Small intestine (tissue), 7 donors: ENCODE measurements around the gene IFNK. TPM values are rescaled to one million over a fixed set of nuclear protein-coding genes. Genes with fewer than 3 reads are reported as not detected.

Experiments
- DNase-seq, 2 donors: peaks; one replicate each; pipeline versions ENCODE4 v3.0.0 to v3.0.0-alpha.2; 2013
- FAIRE-seq: peaks from 2 replicates; lab custom pipeline; 2012; peaks lifted over from hg19 to GRCh38; lab: Jason Lieb, UNC
- H3K27ac ChIP-seq, 3 donors: one replicate each; pipeline ENCODE4 v1.5.1; 2013; ENCODE audit warnings: low read length in 2 of 3, mild to moderate bottlenecking in 2 of 3, control low read depth in 1 of 3, inconsistent platforms in 1 of 3, low read depth in 1 of 3, moderate library complexity in 1 of 3
- H3K27me3 ChIP-seq, 3 donors: one replicate each; pipeline ENCODE4 v1.6.1; 2013; ENCODE audit warnings: low read length in 3 of 3, inconsistent platforms in 1 of 3; ENCODE audit not compliant: control insufficient read depth in 3 of 3, insufficient read depth in 3 of 3
- H3K36me3 ChIP-seq, 3 donors: one replicate each; pipeline ENCODE4 v1.6.1; 2013; ENCODE audit warnings: low read length in 3 of 3, inconsistent platforms in 1 of 3, low read depth in 1 of 3, mild to moderate bottlenecking in 1 of 3, moderate library complexity in 1 of 3; ENCODE audit not compliant: control insufficient read depth in 3 of 3, insufficient read depth in 2 of 3
- H3K4me1 ChIP-seq, 3 donors: one replicate each; pipeline ENCODE4 v1.6.1; 2013; ENCODE audit warnings: low read length in 2 of 3, inconsistent platforms in 1 of 3, low read depth in 1 of 3, mild to moderate bottlenecking in 1 of 3, moderate library complexity in 1 of 3; ENCODE audit not compliant: control insufficient read depth in 3 of 3, insufficient read depth in 2 of 3
- H3K4me3 ChIP-seq, 3 donors: one replicate each; pipeline ENCODE4 v1.5.1; 2013; ENCODE audit warnings: low read length in 3 of 3, control low read depth in 1 of 3, inconsistent platforms in 1 of 3, low read depth in 1 of 3, mild to moderate bottlenecking in 1 of 3, moderate library complexity in 1 of 3
- H3K9me3 ChIP-seq, 2 donors: one replicate each; pipeline ENCODE4 v1.6.1; 2013; ENCODE audit warnings: low read depth in 1 of 2, low read length in 1 of 2; ENCODE audit not compliant: control insufficient read depth in 2 of 2, insufficient read depth in 1 of 2
- WGBS, 3 donors: extraction: QIAGEN DNeasy Blood & Tissue Kit; methylation state at CpG; one replicate each; pipeline ENCODE4 v1.1.7; 2013; 5-methylcytosine and 5-hydroxymethylcytosine counted together
- polyA plus RNA-seq, 4 donors: library from polyadenylated mRNA; stranded (reverse) in 3 of 4; unstranded in 1 of 4; fragments of 200-250 nt in 3 of 4; fragments of 120-200 nt in 1 of 4; gene quantifications; one replicate each; pipeline versions ENCODE4 v1.2.1 to v1.2.3, GENCODE V29; 2013
- donor health status: healthy with polysubstance abuse.
- donor health status: control.
- donor health status: control.
- donor health status: Bipolar disorder and iron deficiency.
- donor health status: healthy.

The IFNK gene
- polyA plus RNA-seq, 4 donors, result 0.07 TPM; not detected in 3

DNA sequence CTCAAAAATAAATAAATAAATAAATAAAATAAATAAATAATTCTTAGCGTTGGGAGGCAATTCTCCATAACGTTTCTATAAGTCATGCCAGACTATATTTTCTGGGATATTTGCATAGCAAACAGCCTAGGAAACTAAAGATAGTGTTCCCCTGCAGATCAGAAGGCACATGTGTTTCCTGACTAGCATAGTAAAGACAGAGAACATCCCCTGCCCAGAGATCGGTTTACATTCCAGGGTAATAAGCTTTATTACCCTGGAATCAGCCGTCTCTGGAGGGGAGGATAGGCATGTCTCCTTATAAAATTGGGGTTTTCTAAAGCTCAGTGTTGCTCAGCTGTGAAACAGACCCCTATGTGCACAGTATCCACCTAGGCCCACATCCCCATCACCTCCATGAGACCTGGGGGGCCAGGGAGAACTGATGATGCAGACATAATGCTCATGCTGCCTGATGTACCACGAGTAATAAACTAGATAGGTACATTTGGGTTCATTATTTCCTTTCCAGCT is 36.9 kb upstream of the IFNK start:
- no peak for FAIRE-seq

DNA sequence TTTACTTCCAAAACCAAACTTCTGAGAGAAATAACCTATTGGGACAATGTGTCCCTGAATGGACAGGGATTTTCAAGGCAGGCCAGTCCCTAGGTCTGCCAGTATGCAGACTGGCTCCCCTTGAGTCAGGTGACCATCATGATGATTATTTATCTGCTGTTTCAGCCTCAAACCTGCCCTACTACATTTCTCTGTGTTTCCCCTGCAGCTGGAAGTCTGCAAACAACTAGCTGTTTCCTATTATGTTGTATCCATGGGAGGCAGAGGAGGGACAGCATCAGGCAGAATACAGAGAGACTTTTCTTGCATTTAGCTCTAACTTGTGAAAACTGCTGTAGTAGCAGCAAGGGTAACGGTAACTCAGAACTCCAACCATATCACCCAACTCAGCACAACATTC is 36.2 kb upstream of the IFNK start:
- Histone ChIP-seq H3K4me1 (peaks cover 0 to 20% (median 0%) of the 10 kb centered on the region in 3 donors), H3K27ac (no peak overlapping the region), H3K4me3 (no peak overlapping the region), H3K9me3 (no peaks in the 10 kb centered on the region), H3K36me3 (peaks cover 0 to 8% (median 0%) of the 10 kb centered on the region in 3 donors), H3K27me3 (no peaks in the 10 kb centered on the region)
- 98 to 100% (median 100%) methylated on average over 1 of the region's 1 CpG for WGBS, 3 donors
- DNase-seq (peak in 1 of 2 donors; percentile 30), FAIRE-seq (no peak)

More for the DNA sequence above, 36.9 kb upstream of the IFNK start:
- H3K4me3 ChIP-seq, result no peak overlapping the region
- peak in 1 of 2 donors; percentile 51 for DNase-seq
- WGBS, 3 donors, result 21 to 71% (median 31%) methylated on average over 5 of the region's 5 CpGs
- H3K27me3 ChIP-seq, result no peaks in the 10 kb centered on the region
- no peak overlapping the region for H3K27ac ChIP-seq
- peaks cover 0 to 8% (median 0%) of the 10 kb centered on the region in 3 donors for H3K36me3 ChIP-seq
- H3K9me3 ChIP-seq, result no peaks in the 10 kb centered on the region
- H3K4me1 ChIP-seq, result peaks cover 0 to 20% (median 0%) of the 10 kb centered on the region in 3 donors

DNA sequence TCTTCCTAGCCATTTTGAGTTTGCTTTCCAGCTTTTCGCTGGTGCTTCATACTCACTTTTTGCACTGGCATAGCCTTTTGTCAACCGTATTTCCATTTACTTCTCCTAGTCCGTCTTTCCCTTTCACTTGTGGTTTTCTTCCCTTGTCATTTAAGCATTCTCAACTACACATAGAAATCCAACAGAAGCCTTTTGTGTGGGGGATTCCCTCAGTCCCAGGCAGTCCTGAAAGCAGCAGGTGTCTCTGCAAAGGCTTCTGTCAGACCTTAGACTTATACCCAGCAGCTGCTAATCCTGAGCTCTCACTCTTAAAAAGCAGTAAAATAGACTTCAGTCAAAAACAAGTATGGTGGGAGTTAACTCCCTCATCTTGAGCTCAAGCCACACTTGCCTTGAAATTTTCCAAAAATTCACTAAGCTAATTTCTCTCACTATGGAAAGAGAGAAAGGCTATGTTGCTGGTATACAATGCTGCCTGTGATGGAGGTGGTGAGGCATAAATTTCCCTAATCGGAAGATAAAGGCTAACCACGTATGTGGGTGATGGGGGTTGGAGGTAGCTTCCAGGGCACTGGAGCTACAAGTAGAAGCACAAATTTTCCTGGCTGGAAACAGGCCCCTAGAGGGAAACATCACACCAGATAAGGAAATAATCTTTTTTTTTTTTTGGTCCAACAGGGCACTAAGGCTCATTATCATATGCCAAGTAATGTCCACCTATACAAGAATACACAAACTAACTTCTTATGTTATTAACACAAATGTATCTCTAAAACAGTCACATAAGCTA is 34.8 kb upstream of the IFNK start:
- no peak for FAIRE-seq
- H3K9me3 ChIP-seq, result peaks cover 0 to 2% of the 10 kb centered on the region in 2 donors
- no peak overlapping the region for H3K27ac ChIP-seq
- H3K36me3 ChIP-seq, result peaks cover 0 to 4% (median 0%) of the 10 kb centered on the region in 3 donors
- no peak for DNase-seq
- 85 to 92% (median 87%) methylated on average over 5 of the region's 5 CpGs for WGBS, 3 donors
- H3K27me3 ChIP-seq, result no peaks in the 10 kb centered on the region
- no peak overlapping the region for H3K4me3 ChIP-seq
- H3K4me1 ChIP-seq, result peaks cover 0 to 20% (median 0%) of the 10 kb centered on the region in 3 donors

DNA sequence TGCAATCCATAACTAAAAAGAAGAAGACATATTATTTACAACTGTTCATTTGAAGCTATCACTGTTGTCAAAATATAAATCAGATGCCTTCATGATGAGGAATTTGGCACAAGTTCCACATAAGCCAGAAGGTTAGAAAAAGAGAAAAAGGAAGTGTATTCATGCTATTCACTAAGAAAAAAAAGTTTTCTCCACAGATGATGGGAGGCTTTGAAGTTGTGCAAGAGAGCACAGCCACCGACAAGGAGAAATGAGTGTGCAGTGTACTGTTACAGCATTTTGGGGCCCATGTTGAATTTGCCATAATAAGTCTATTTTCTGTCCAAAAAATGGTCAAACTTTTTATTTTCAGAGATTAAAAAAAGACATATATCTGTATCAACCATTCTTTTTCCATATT is 32.9 kb upstream of the IFNK start:
- H3K27me3 ChIP-seq, result no peaks in the 10 kb centered on the region
- no peak overlapping the region for H3K27ac ChIP-seq
- peaks cover 0 to 9% (median 0%) of the 10 kb centered on the region in 3 donors for H3K36me3 ChIP-seq
- H3K4me3 ChIP-seq, result no peak overlapping the region
- DNase-seq (no peak), FAIRE-seq (no peak)
- H3K4me1 ChIP-seq, result peaks cover 0 to 20% (median 0%) of the 10 kb centered on the region in 3 donors
- WGBS, 3 donors, result 44 to 81% (median 79%) methylated on average over 1 of the region's 1 CpG
- peaks cover 0 to 9% of the 10 kb centered on the region in 2 donors for H3K9me3 ChIP-seq

DNA sequence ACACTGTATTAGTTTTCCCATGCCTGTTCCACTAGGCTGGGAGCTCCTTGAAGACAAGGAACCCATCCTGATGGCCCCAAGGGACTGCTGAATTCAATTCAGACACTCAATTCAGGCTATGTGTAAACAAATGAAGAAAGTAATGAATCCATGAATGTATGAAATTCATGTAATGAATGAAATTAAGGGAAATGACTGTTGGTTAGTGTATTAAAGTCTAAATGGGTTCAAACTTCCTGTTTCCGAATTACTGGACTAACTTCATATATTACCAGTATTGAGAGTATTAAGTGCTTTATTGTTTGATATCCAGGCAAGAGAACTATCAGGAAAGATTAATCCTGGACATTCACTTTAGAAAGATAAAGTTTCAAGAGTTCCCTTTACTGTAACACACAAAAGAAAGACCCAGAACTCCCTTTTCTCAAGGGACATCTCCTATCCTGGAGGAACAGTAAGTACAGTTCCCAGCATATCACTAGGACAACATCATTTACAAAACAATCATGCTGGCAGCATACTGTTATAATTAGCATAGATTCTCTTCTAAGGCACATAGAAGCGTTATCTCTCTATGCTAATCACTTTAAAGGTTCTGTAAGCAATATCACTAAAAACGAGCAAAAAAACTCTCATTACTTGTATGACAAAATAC is 28.5 kb upstream of the IFNK start:
- FAIRE-seq (no peak), DNase-seq (no peak)
- H3K9me3 ChIP-seq, result peaks cover 0 to 9% of the 10 kb centered on the region in 2 donors
- no peak overlapping the region for H3K27ac ChIP-seq
- H3K4me3 ChIP-seq, result no peak overlapping the region
- 64 to 68% (median 66%) methylated on average over 3 of the region's 3 CpGs for WGBS, 3 donors
- H3K4me1 ChIP-seq, result no peaks in the 10 kb centered on the region
- no peaks in the 10 kb centered on the region for H3K27me3 ChIP-seq
- peaks cover 0 to 7% (median 0%) of the 10 kb centered on the region in 3 donors for H3K36me3 ChIP-seq

DNA sequence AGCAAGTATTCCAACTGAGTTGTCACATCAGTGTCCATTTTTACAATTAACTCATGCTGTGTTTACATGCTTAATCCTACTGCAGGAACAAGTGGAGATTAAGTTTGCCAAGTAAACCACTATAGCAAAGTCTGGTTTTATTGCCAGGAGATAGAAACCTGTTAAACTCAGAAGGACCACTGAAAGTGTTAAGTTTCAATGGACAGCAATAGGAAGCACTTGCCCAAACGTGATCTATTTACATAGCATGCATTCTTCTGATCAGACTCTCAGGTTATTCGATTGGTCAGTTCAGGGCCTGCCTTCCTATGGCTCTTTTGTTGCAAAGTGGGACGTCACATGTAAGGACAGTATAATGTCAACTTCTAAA is 28.0 kb upstream of the IFNK start:
- Histone ChIP-seq H3K36me3 (peaks cover 0 to 7% (median 0%) of the 10 kb centered on the region in 3 donors), H3K4me1 (no peaks in the 10 kb centered on the region), H3K9me3 (peaks cover 0 to 9% of the 10 kb centered on the region in 2 donors), H3K27ac (no peak overlapping the region), H3K27me3 (no peaks in the 10 kb centered on the region), H3K4me3 (no peak overlapping the region)
- DNase-seq (no peak), FAIRE-seq (no peak)
- WGBS, 3 donors, result 49 to 67% (median 61%) methylated on average over 3 of the region's 3 CpGs

DNA sequence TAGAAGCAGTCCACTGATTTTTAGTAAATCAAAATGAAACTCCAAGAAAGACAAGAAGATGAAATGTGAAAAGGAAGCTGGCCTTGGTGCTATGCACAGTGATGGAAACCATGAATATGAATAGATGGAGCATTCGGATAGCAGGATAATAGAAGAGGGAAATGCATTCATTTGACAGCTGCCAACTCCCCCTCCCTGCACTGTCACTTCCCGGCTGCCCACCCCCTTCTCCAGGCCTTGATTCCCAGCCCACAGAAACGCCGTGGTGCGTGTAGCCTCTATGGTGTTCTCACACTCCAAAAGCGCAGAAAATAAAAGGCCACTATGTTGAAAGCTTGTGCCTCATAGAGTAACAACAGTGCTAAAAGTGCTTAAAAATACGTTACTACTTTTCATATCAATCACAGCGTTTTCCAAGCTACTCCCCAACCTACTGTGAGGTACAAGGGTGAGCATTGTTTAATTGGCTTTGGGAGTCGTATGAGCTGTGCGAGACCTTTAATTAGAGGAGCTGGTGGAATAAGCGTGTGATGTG is 26.1 kb upstream of the IFNK start:
- peaks cover 0 to 9% of the 10 kb centered on the region in 2 donors for H3K9me3 ChIP-seq
- 81 to 93% (median 86%) methylated on average over 11 of the region's 11 CpGs for WGBS, 3 donors
- peaks cover 0 to 10% (median 0%) of the 10 kb centered on the region in 3 donors for H3K36me3 ChIP-seq
- H3K27me3 ChIP-seq, result no peaks in the 10 kb centered on the region
- H3K4me3 ChIP-seq, result no peak overlapping the region
- H3K27ac ChIP-seq, result no peak overlapping the region
- no peak for DNase-seq
- FAIRE-seq, result no peak
- H3K4me1 ChIP-seq, result no peaks in the 10 kb centered on the region

DNA sequence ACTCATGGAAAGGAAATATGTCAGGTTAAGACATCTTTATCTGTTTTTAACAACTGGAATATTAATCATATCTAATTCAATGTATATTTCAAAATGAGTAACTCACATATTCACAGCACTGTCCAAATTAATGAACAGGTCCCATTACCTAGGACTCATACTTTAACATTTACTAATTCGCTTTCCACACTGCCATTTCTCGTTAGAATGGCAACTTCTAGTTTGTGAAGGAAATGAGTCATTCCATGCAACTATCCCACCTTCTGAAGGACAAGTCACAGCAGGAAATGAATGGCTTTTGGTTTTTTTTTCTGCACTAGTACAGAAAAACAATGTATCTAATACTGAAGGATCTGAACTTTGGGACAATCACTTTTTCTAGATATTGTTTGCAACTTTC is 24.6 kb upstream of the IFNK start:
- Histone ChIP-seq H3K9me3 (peaks cover 0 to 5% of the 10 kb centered on the region in 2 donors), H3K36me3 (peaks cover 0 to 14% (median 0%) of the 10 kb centered on the region in 3 donors), H3K27me3 (no peaks in the 10 kb centered on the region), H3K27ac (no peak overlapping the region), H3K4me3 (no peak overlapping the region), H3K4me1 (peaks cover 0 to 4% (median 0%) of the 10 kb centered on the region in 3 donors)
- peak; percentile 49 for FAIRE-seq
- 51 to 57% (median 52%) methylated on average over 2 of the region's 2 CpGs for WGBS, 3 donors
- no peak for DNase-seq
